H9 (cell line): ENCODE results near the gene GRID1. TPM values are rescaled to one million over a fixed set of nuclear protein-coding genes. Genes with fewer than 3 reads are reported as not detected.

Source experiments
- DNase-seq: peaks from one replicate; pipeline ENCODE4 v3.0.0-alpha.2; 2017
- H2AFZ ChIP-seq: one replicate; pipeline ENCODE4 v1.6.1; 2013; ENCODE audit warnings: mild to moderate bottlenecking, low read length, control low read depth, moderate library complexity
- H2AK5ac ChIP-seq: 2 replicates; pipeline ENCODE4 v1.6.1; 2013; ENCODE audit warnings: low read length, control low read depth, mixed read lengths; ENCODE audit not compliant: insufficient read length
- H2BK120ac ChIP-seq: one replicate; pipeline ENCODE4 v1.6.1; 2013; ENCODE audit warnings: low read depth, mild to moderate bottlenecking, low read length, control low read depth, inconsistent platforms; ENCODE audit not compliant: poor library complexity, severe bottlenecking
- H2BK12ac ChIP-seq: 2 replicates; pipeline ENCODE4 v1.6.1; 2013; ENCODE audit warnings: low read length, control low read depth, mixed read lengths, low read depth; ENCODE audit not compliant: insufficient read length
- H2BK15ac ChIP-seq: 2 replicates; pipeline ENCODE4 v1.6.1; 2013; ENCODE audit warnings: low read depth, low read length, control low read depth
- H2BK20ac ChIP-seq: one replicate; pipeline ENCODE4 v1.6.1; 2013; ENCODE audit warnings: low read depth, mild to moderate bottlenecking, low read length, control low read depth, inconsistent platforms; ENCODE audit not compliant: poor library complexity, severe bottlenecking
- H2BK5ac ChIP-seq: 2 replicates; pipeline ENCODE4 v1.6.1; 2013; ENCODE audit warnings: low read length, control low read depth, mixed read lengths; ENCODE audit not compliant: insufficient read length
- H3K14ac ChIP-seq: 2 replicates; pipeline ENCODE4 v1.6.1; 2013; ENCODE audit warnings: low read length, control low read depth; ENCODE audit not compliant: insufficient read depth
- H3K18ac ChIP-seq: 2 replicates; pipeline ENCODE4 v1.6.1; 2013; ENCODE audit warnings: low read depth, mild to moderate bottlenecking, mixed read lengths, low read length, control low read depth; ENCODE audit not compliant: insufficient read length
- H3K23ac ChIP-seq: 2 replicates; pipeline ENCODE4 v1.6.1; 2013; ENCODE audit warnings: low read length, control low read depth, mixed read lengths, low read depth; ENCODE audit not compliant: insufficient read length
- H3K23me2 ChIP-seq: 2 replicates; pipeline ENCODE4 v1.6.1; 2013; ENCODE audit warnings: low read depth, mild to moderate bottlenecking, mixed read lengths, low read length, control low read depth; ENCODE audit not compliant: insufficient read length, poor library complexity, severe bottlenecking
- H3K27ac ChIP-seq: 2 replicates; pipeline ENCODE4 v1.5.1; 2013; ENCODE audit warnings: low read length, control low read depth, mixed read lengths, low read depth; ENCODE audit not compliant: insufficient read length
- H3K27me3 ChIP-seq: 2 replicates; pipeline ENCODE4 v1.6.1; 2013; ENCODE audit warnings: low read length, control low read depth, inconsistent platforms; ENCODE audit not compliant: insufficient read depth
- H3K4ac ChIP-seq: 2 replicates; pipeline ENCODE4 v1.6.1; 2013; ENCODE audit warnings: low read depth, mild to moderate bottlenecking, control low read depth, inconsistent platforms, low read length, moderate library complexity
- H3K4me1 ChIP-seq: 2 replicates; pipeline ENCODE4 v1.6.1; 2013; ENCODE audit warnings: low read length, control low read depth, inconsistent platforms; ENCODE audit not compliant: insufficient read depth
- H3K4me2 ChIP-seq: 2 replicates; pipeline ENCODE4 v1.6.1; 2013; ENCODE audit warnings: low read length, control low read depth, mixed read lengths; ENCODE audit not compliant: insufficient read length, insufficient read depth
- H3K56ac ChIP-seq: 2 replicates; pipeline ENCODE4 v1.6.1; 2013; ENCODE audit warnings: low read depth, mild to moderate bottlenecking, mixed read lengths, low read length, control low read depth; ENCODE audit not compliant: insufficient read length
- H3K79me1 ChIP-seq: 2 replicates; pipeline ENCODE4 v1.6.1; 2013; ENCODE audit warnings: low read depth, mild to moderate bottlenecking, moderate library complexity, low read length, control low read depth, inconsistent platforms; ENCODE audit not compliant: insufficient read depth, poor library complexity, severe bottlenecking
- H3K79me2 ChIP-seq: 2 replicates; pipeline ENCODE4 v1.6.1; 2013; ENCODE audit warnings: low read length, control low read depth, inconsistent platforms; ENCODE audit not compliant: insufficient read depth
- H3K9ac ChIP-seq: 2 replicates; pipeline ENCODE4 v1.6.1; 2013; ENCODE audit warnings: low read length, control low read depth, mixed read lengths; ENCODE audit not compliant: insufficient read length; ENCODE audit errors: extremely low read depth
- H3K9me3 ChIP-seq: one replicate; pipeline ENCODE4 v1.6.1; 2013; ENCODE audit warnings: low read depth, low read length, inconsistent platforms; ENCODE audit not compliant: control insufficient read depth
- H3T11ph ChIP-seq: one replicate; pipeline ENCODE4 v1.6.1; 2013; ENCODE audit warnings: mild to moderate bottlenecking, low read length, control low read depth, inconsistent platforms
- H4K20me1 ChIP-seq: one replicate; pipeline ENCODE4 v1.6.1; 2013; ENCODE audit not compliant: control insufficient read depth, insufficient read length, insufficient read depth
- H4K5ac ChIP-seq: 2 replicates; pipeline ENCODE4 v1.6.1; 2013; ENCODE audit warnings: low read depth, mild to moderate bottlenecking, mixed read lengths, low read length, control low read depth; ENCODE audit not compliant: insufficient read length
- H4K8ac ChIP-seq: replicated peaks from 2 replicates; pipeline ENCODE4 v1.6.1; 2013; ENCODE audit warnings: low read length, control low read depth, mixed read lengths, low read depth; ENCODE audit not compliant: insufficient read length
- H4K91ac ChIP-seq: 2 replicates; pipeline ENCODE4 v1.6.1; 2013; ENCODE audit warnings: low read depth, mild to moderate bottlenecking, moderate library complexity, mixed read lengths, low read length, control low read depth; ENCODE audit not compliant: insufficient read length
- H3K27ac Mint-ChIP-seq, 3 experiments: 2 replicates in 2 of 3; 3 replicates in 1 of 3; pipeline ENCODE4 v1.8.0; 2020 to 2021; ENCODE audit warnings: mixed read lengths in 3 of 3, mild to moderate bottlenecking in 1 of 3, moderate library complexity in 1 of 3
- H3K27me3 Mint-ChIP-seq: 2 replicates; pipeline ENCODE4 v1.8.0; 2021; ENCODE audit warnings: low read depth, mild to moderate bottlenecking, moderate library complexity, mixed read lengths
- H3K36me3 Mint-ChIP-seq, 3 experiments: 2 replicates in 2 of 3; 3 replicates in 1 of 3; pipeline ENCODE4 v1.8.0; 2020 to 2021; ENCODE audit warnings: low read depth in 3 of 3, mixed read lengths in 3 of 3; ENCODE audit not compliant: insufficient read depth in 1 of 3
- H3K4me1 Mint-ChIP-seq, 2 experiments: 2 replicates each; pipeline ENCODE4 v1.8.0; 2020; ENCODE audit warnings: mixed read lengths in 2 of 2
- H3K4me3 Mint-ChIP-seq, 2 experiments: 2 replicates in 1 of 2; 3 replicates in 1 of 2; pipeline ENCODE4 v1.8.0; 2020 to 2021; ENCODE audit warnings: mild to moderate bottlenecking in 2 of 2, mixed read lengths in 2 of 2, moderate library complexity in 1 of 2
- H3K9me3 Mint-ChIP-seq, 2 experiments: 2 replicates in 1 of 2; 3 replicates in 1 of 2; pipeline ENCODE4 v1.8.0; 2020; ENCODE audit warnings: mild to moderate bottlenecking in 2 of 2, mixed read lengths in 2 of 2, moderate library complexity in 1 of 2
- WGBS: extraction: QIAGEN DNeasy Blood & Tissue Kit; methylation state at CpG from one replicate; pipeline ENCODE4 v1.1.7; 2013; ENCODE audit warnings: missing lambda C conversion rate, low lambda C conversion rate, mixed read lengths; ENCODE audit not compliant: insufficient read length; ENCODE audit errors: extremely low coverage; 5-methylcytosine and 5-hydroxymethylcytosine counted together
- total RNA-seq: library from RNA; stranded (reverse); gene quantifications from 2 replicates; pipeline ENCODE4 v1.2.1, GENCODE V29; 2021
- TF ChIP-seq, protein P1 (sequence below): fragments of 200-600 bp; sonication (generic); conservative IDR thresholded peaks from 3 replicates; pipeline ENCODE4 v1.8.0; 2021; ENCODE audit warnings: antibody characterized with exemption, mild to moderate bottlenecking

The GRID1 gene
- total RNA-seq, 1 experiment from 2014 or later: 0.35 TPM

DNA sequence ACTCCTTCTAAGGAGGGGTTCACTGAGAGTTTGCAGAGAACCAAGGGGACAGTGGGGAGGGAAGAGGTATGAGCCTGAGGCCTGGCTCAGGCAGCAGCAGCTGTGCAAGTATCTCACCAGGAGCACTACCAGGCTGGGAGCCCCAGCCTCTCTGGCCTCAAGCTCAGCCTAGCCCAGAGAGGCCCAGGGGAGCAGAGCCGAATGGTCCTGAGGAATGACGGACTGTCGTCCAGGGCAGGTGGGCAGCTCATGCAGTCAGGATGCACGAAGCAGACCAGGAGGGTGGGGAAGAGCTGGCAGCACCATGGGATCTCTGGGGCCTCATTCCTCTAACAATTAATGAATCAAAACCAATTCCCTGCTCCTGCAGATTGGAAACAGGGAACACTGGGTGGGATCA is 151.5 kb downstream of the GRID1 start:
- no peak overlapping the region for H2BK20ac ChIP-seq
- no peaks in the 10 kb centered on the region for H3K4me1 ChIP-seq
- no peak overlapping the region for H4K8ac ChIP-seq
- no peak overlapping the region for H3K27ac Mint-ChIP-seq
- no peaks in the 10 kb centered on the region for H3K9me3 Mint-ChIP-seq
- no CpG with 5 or more reads among the region's 4 CpGs for WGBS
- no peak overlapping the region for H3K23ac ChIP-seq
- no peak overlapping the region for H3K56ac ChIP-seq
- no peak overlapping the region for H2AK5ac ChIP-seq
- no peak overlapping the region for H3T11ph ChIP-seq
- H3K4me2 ChIP-seq: no peak overlapping the region
- no peak overlapping the region for H3K27ac ChIP-seq
- no peaks in the 10 kb centered on the region; a peak in 1 of 7 replicates for H3K36me3 Mint-ChIP-seq
- no peaks in the 10 kb centered on the region; a peak in 1 of 4 replicates for H3K4me1 Mint-ChIP-seq
- no peak overlapping the region for H3K4me3 Mint-ChIP-seq
- H3K4ac ChIP-seq: no peak overlapping the region
- no peak overlapping the region for H4K5ac ChIP-seq
- no peak overlapping the region for H2BK12ac ChIP-seq
- H2BK15ac ChIP-seq: no peak overlapping the region
- H3K27me3 ChIP-seq: no peaks in the 10 kb centered on the region
- no peak overlapping the region for H2AFZ ChIP-seq
- H3K27me3 Mint-ChIP-seq: peaks cover 4% of the 10 kb centered on the region; the same call in 1 of the 2 replicates
- no peaks in the 10 kb centered on the region for H3K79me2 ChIP-seq
- DNase-seq: no peak
- H3K14ac ChIP-seq: no peak overlapping the region
- no peak overlapping the region for H3K9ac ChIP-seq
- no peaks in the 10 kb centered on the region for H3K23me2 ChIP-seq
- H4K91ac ChIP-seq: no peak overlapping the region
- no peaks in the 10 kb centered on the region for H4K20me1 ChIP-seq
- H3K79me1 ChIP-seq: no peaks in the 10 kb centered on the region
- H2BK120ac ChIP-seq: no peak overlapping the region
- no peak overlapping the region for H3K18ac ChIP-seq
- H3K9me3 ChIP-seq: no peaks in the 10 kb centered on the region
- TF ChIP-seq, protein P1, sequence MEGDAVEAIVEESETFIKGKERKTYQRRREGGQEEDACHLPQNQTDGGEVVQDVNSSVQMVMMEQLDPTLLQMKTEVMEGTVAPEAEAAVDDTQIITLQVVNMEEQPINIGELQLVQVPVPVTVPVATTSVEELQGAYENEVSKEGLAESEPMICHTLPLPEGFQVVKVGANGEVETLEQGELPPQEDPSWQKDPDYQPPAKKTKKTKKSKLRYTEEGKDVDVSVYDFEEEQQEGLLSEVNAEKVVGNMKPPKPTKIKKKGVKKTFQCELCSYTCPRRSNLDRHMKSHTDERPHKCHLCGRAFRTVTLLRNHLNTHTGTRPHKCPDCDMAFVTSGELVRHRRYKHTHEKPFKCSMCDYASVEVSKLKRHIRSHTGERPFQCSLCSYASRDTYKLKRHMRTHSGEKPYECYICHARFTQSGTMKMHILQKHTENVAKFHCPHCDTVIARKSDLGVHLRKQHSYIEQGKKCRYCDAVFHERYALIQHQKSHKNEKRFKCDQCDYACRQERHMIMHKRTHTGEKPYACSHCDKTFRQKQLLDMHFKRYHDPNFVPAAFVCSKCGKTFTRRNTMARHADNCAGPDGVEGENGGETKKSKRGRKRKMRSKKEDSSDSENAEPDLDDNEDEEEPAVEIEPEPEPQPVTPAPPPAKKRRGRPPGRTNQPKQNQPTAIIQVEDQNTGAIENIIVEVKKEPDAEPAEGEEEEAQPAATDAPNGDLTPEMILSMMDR: no peak
- H2BK5ac ChIP-seq: no peak overlapping the region
